DND-41 (cell line): Measurements from ENCODE around the gene TMEM106A.

ENCODE experiments used
- ATAC-seq: fragments of 200-7000 bp; cut with Tn5 transposase; 3 replicates; pipeline ENCODE4 v1.9.1; 2021; ENCODE audit warnings: low read depth; ENCODE audit not compliant: insufficient read depth
- DNase-seq: peaks from one replicate; pipeline ENCODE4 v3.0.0-alpha.2; 2020
- H2AFZ ChIP-seq: 2 replicates; pipeline ENCODE4 v1.6.0; 2012; ENCODE audit warnings: low read depth, low read length
- H3K27ac ChIP-seq: 2 replicates; pipeline ENCODE4 v1.5.1; 2012; ENCODE audit warnings: low read length, inconsistent platforms
- H3K27me3 ChIP-seq: fragments of 200-600 bp; sonication (generic); 2 replicates; pipeline ENCODE4 v1.6.0; 2012; ENCODE audit warnings: low read length, mild to moderate bottlenecking, inconsistent platforms; ENCODE audit not compliant: insufficient read depth, poor library complexity
- H3K36me3 ChIP-seq: 2 replicates; pipeline ENCODE4 v1.5.1; 2012; ENCODE audit warnings: low read length, inconsistent platforms; ENCODE audit not compliant: insufficient read depth
- H3K4me1 ChIP-seq: 2 replicates; pipeline ENCODE4 v1.5.1; 2012; ENCODE audit warnings: mild to moderate bottlenecking, low read length; ENCODE audit not compliant: insufficient read depth
- H3K4me2 ChIP-seq: 2 replicates; pipeline ENCODE4 v1.6.0; 2012; ENCODE audit warnings: mild to moderate bottlenecking, moderate library complexity, low read length, inconsistent platforms; ENCODE audit not compliant: insufficient read depth
- H3K4me3 ChIP-seq, 2 experiments: fragments of 200-600 bp in 1 of 2; shearing (Covaris generic) in 1 of 2; 2 replicates each; pipeline ENCODE4 v1.5.1; 2012 to 2016; ENCODE audit warnings: inconsistent platforms in 2 of 2, low read length in 2 of 2, mild to moderate bottlenecking in 2 of 2, low read depth in 1 of 2, moderate library complexity in 1 of 2
- H3K79me2 ChIP-seq: 2 replicates; pipeline ENCODE4 v1.6.0; 2012; ENCODE audit warnings: low read length, inconsistent platforms; ENCODE audit not compliant: insufficient read depth
- H3K9ac ChIP-seq: 2 replicates; pipeline ENCODE4 v1.6.0; 2012; ENCODE audit warnings: low read depth, mild to moderate bottlenecking, inconsistent platforms, low read length, moderate library complexity
- H3K9me3 ChIP-seq: 2 replicates; pipeline ENCODE4 v1.5.1; 2012; ENCODE audit warnings: low read length, moderate library complexity, mild to moderate bottlenecking, inconsistent platforms; ENCODE audit not compliant: insufficient read depth, severe bottlenecking
- H4K20me1 ChIP-seq: 2 replicates; pipeline ENCODE4 v1.6.0; 2012; ENCODE audit warnings: low read length; ENCODE audit not compliant: insufficient read depth
- EZH2 ChIP-seq: IDR thresholded peaks from 3 replicates; pipeline ENCODE4 v1.6.1; 2012; ENCODE audit warnings: borderline replicate concordance, low read depth, mild to moderate bottlenecking, moderate library complexity, low read length, inconsistent platforms; ENCODE audit not compliant: severe bottlenecking
- TF ChIP-seq, protein P1 (sequence below): IDR thresholded peaks from 2 replicates; pipeline ENCODE4 v1.5.1; 2012; ENCODE audit warnings: borderline replicate concordance, low read length, moderate library complexity, mild to moderate bottlenecking; ENCODE audit not compliant: poor library complexity, severe bottlenecking; ENCODE audit errors: extremely low read depth

Gene TMEM106A

DNA sequence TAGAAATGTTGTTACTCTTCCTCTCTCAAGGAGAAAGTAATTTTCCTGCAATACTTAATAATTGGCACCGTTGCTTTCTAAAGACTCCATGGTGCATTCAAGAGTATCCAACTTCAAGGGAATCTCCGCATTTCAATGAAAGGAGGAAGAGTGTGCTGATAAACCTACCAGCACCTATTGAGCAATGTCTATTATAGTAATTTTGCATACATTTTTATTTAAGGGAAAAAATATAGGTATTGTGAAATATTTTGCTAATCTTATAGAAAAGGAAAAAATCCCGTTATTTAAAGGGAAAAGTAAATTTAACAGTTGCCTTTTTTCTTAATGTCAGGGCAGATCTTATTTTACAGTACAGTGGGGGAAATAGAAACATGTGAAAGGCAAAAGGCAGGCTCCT, 1.1 kb upstream of the TMEM106A start:
- peak overlapping the region in 1 of 2 experiments; percentile 80; a peak in 3 of 4 replicates for H3K4me3 ChIP-seq
- H4K20me1 ChIP-seq = no peaks in the 10 kb centered on the region
- H3K4me2 ChIP-seq = peak overlapping the region; percentile 88
- peaks cover 34% of the 10 kb centered on the region for H3K4me1 ChIP-seq
- ATAC-seq (no peak), DNase-seq (no peak)
- H3K9me3 ChIP-seq = no peaks in the 10 kb centered on the region
- peak overlapping the region; percentile 87 for H3K27ac ChIP-seq
- no peaks in the 10 kb centered on the region for H3K27me3 ChIP-seq
- H3K9ac ChIP-seq = peak overlapping the region; percentile 78
- peak overlapping the region; percentile 86; the same call in 1 of the 2 replicates for H2AFZ ChIP-seq
- peaks cover 20% of the 10 kb centered on the region for H3K36me3 ChIP-seq
- H3K79me2 ChIP-seq = peaks cover 7% of the 10 kb centered on the region
- TF ChIP-seq, protein P1, sequence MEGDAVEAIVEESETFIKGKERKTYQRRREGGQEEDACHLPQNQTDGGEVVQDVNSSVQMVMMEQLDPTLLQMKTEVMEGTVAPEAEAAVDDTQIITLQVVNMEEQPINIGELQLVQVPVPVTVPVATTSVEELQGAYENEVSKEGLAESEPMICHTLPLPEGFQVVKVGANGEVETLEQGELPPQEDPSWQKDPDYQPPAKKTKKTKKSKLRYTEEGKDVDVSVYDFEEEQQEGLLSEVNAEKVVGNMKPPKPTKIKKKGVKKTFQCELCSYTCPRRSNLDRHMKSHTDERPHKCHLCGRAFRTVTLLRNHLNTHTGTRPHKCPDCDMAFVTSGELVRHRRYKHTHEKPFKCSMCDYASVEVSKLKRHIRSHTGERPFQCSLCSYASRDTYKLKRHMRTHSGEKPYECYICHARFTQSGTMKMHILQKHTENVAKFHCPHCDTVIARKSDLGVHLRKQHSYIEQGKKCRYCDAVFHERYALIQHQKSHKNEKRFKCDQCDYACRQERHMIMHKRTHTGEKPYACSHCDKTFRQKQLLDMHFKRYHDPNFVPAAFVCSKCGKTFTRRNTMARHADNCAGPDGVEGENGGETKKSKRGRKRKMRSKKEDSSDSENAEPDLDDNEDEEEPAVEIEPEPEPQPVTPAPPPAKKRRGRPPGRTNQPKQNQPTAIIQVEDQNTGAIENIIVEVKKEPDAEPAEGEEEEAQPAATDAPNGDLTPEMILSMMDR = no peak
- TF ChIP-seq EZH2 = no peak

GRCh38 chr17:43211123-43211479, 574 bp upstream of the TMEM106A start:
- peak overlapping the region; percentile 86 for H2AFZ ChIP-seq
- TF ChIP-seq EZH2 = no peak
- TF ChIP-seq, protein P1 = no peak
- H3K4me3 ChIP-seq = peak overlapping the region; percentile 52 to 80; a peak in 3 of 4 replicates
- no peaks in the 10 kb centered on the region for H3K27me3 ChIP-seq
- DNase-seq (no peak), ATAC-seq (no peak)
- no peaks in the 10 kb centered on the region for H4K20me1 ChIP-seq
- H3K4me1 ChIP-seq = peaks cover 34% of the 10 kb centered on the region
- peaks cover 7% of the 10 kb centered on the region for H3K79me2 ChIP-seq
- H3K27ac ChIP-seq = peak overlapping the region; percentile 87
- peak overlapping the region; percentile 88 for H3K4me2 ChIP-seq
- peaks cover 25% of the 10 kb centered on the region for H3K36me3 ChIP-seq
- peak overlapping the region; percentile 78 for H3K9ac ChIP-seq
- no peaks in the 10 kb centered on the region for H3K9me3 ChIP-seq

GRCh38 chr17:43212641-43213490, 1.2 kb downstream of the TMEM106A start:
- H3K9ac ChIP-seq = peak overlapping the region; percentile 78
- H2AFZ ChIP-seq = peak overlapping the region; percentile 91; the same call in 1 of the 2 replicates
- H3K36me3 ChIP-seq = peaks cover 29% of the 10 kb centered on the region
- H3K4me1 ChIP-seq = peaks cover 34% of the 10 kb centered on the region
- peak overlapping the region; percentile 80 for H3K27ac ChIP-seq
- H3K4me3 ChIP-seq = peak overlapping the region; percentile 48 to 80; a peak in 3 of 4 replicates
- H4K20me1 ChIP-seq = no peaks in the 10 kb centered on the region
- H3K79me2 ChIP-seq = peaks cover 7% of the 10 kb centered on the region
- H3K9me3 ChIP-seq = no peaks in the 10 kb centered on the region
- TF ChIP-seq, protein P1 = no peak
- no peak for TF ChIP-seq EZH2
- DNase-seq = peak; percentile 60
- H3K4me2 ChIP-seq = peak overlapping the region; percentile 88
- H3K27me3 ChIP-seq = no peaks in the 10 kb centered on the region
- peak; percentile 59 for ATAC-seq
